Fibroblast of pulmonary artery (primary cell): ENCODE measurements around the gene RYR3.

Source experiments
- DNase-seq: peaks from one replicate; pipeline ENCODE4 v3.0.0-alpha.2; 2010; ENCODE audit warnings: low read depth
- H3K4me3 ChIP-seq: replicated peaks from 2 replicates; pipeline ENCODE4 v1.5.1; 2011; ENCODE audit warnings: low read depth, mild to moderate bottlenecking, control low read depth, low read length, moderate library complexity
- TF ChIP-seq, protein P1 (sequence below): IDR thresholded peaks from 2 replicates; pipeline ENCODE4 v1.5.1; 2011; ENCODE audit warnings: mild to moderate bottlenecking, control low read depth, low read length, inconsistent platforms; ENCODE audit errors: missing control alignments

The RYR3 gene

DNA sequence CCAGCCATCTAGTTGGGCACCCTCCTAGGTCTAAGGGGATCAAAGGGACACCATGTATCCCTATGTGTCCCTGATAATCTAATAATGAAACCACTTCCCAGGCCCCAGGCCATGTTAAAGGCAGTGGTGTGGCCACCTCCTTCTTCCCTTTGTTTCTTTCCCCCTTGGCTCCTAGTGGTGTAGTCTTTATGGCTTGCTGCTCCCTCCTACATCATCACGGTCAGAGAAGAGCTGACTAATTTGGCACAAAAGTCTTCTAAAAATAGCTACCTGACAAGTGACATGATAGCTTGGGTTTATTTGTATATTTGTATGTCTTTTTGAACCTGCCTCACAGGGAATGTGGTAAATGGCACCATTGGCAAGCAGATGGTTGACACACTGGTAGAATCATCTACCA, 526.5 kb downstream of the RYR3 start:
- H3K4me3 ChIP-seq = no peak overlapping the region
- no peak for DNase-seq
- TF ChIP-seq, protein P1, sequence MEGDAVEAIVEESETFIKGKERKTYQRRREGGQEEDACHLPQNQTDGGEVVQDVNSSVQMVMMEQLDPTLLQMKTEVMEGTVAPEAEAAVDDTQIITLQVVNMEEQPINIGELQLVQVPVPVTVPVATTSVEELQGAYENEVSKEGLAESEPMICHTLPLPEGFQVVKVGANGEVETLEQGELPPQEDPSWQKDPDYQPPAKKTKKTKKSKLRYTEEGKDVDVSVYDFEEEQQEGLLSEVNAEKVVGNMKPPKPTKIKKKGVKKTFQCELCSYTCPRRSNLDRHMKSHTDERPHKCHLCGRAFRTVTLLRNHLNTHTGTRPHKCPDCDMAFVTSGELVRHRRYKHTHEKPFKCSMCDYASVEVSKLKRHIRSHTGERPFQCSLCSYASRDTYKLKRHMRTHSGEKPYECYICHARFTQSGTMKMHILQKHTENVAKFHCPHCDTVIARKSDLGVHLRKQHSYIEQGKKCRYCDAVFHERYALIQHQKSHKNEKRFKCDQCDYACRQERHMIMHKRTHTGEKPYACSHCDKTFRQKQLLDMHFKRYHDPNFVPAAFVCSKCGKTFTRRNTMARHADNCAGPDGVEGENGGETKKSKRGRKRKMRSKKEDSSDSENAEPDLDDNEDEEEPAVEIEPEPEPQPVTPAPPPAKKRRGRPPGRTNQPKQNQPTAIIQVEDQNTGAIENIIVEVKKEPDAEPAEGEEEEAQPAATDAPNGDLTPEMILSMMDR = no peak

DNA sequence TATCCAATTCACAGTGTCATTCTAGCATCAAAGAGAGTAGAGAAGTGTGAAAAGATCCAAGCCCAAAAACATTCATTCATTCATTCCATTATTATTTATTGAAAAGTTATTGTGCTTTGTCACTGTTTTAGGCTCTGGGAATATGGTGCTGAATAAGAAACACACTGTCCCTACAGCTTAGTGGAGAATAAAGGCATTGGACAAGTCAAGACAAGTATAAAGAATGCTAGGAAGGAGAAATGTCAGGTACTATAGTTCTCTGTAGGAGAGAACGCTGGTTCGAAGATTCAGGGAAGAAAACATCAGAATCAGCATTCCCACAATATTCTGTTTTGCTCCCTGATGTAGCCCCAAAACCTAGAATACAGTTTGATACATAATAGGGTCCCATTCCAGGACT, 528.8 kb downstream of the RYR3 start:
- no peak overlapping the region for H3K4me3 ChIP-seq
- DNase-seq = no peak
- TF ChIP-seq, protein P1 = no peak

DNA sequence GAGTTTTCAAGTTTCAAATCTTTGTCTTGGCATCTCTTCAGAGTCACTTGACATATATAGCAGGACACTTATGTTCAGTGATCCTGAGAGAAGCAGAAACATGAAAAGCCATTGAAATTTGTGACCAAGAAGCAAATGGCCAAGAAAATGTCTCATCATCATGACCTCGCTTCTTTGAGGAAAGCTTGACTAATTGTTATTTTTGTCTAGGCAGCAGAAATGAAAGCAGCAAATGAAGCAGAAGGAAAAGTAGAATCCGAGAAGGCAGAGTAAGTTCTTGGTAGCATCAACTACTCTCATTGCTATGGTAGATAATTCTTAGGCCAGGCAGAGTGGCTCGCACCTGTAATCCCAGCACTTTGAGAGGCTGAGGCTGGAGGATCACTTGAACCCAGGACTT, 529.8 kb downstream of the RYR3 start:
- no peak for DNase-seq

DNA sequence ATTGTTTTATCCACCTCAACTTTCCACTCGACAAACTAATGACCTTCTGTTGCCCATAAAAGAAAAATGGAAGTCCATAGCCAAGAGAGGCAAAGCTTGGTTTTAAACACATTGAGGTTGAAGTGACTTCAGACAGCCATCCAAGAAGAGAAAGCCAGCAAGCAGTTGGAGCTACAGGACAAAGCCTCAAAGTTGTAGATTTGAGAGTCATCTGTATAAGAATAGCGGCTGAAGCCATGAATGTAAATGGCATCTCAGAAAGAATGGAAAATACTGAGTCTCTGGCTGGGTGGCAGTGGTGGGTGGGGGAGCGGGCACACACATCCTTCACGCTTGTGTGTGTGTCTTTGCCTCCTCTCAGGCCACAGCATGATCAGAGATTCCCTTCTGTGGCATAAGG, 533.4 kb downstream of the RYR3 start:
- DNase-seq = no peak
- H3K4me3 ChIP-seq = no peak overlapping the region
- TF ChIP-seq, protein P1 = no peak

More for the DNA sequence above, 529.8 kb downstream of the RYR3 start:
- TF ChIP-seq, protein P1 = no peak
- H3K4me3 ChIP-seq = no peak overlapping the region

DNA sequence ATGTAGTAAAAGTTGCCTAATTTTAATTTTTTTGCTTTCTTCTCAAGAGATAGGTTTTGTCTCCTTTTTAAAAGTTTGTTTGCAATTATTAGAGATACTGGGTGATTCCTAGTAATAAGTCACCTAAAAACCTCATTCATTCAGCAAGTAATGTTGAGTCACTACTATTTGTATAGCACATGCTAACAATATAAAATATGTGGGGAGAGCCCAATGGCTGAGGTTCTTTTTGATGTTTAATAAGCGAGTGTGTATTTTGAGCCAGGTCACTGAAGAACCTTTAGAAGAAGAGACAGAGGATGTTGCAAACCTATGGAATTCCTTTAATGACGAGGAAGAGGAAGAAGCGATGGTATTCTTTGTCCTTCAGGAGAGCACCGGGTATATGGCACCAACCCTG, 533.8 kb downstream of the RYR3 start:
- DNase-seq = no peak
- TF ChIP-seq, protein P1 = no peak
- H3K4me3 ChIP-seq = no peak overlapping the region

DNA sequence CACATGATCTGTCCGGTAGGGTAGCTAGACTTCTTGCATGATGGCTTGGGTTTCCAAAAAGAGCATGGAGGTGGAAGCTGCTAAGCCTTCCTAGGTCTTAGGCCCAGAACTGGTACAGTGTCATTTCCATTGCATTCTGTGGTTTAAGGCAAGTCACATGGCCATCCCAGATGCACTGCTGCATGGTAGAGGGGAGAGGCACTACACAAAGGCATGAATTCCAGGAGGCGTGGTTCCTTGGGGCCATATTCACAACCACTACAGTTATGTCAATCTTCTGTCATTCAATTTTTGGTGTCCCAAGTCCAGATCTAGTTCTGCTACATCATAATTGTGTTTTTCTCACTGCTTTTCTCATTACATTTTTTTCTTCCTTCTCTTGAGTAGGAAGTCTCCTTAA, 535.4 kb downstream of the RYR3 start:
- no peak overlapping the region for H3K4me3 ChIP-seq
- no peak for DNase-seq
- TF ChIP-seq, protein P1 = no peak

DNA sequence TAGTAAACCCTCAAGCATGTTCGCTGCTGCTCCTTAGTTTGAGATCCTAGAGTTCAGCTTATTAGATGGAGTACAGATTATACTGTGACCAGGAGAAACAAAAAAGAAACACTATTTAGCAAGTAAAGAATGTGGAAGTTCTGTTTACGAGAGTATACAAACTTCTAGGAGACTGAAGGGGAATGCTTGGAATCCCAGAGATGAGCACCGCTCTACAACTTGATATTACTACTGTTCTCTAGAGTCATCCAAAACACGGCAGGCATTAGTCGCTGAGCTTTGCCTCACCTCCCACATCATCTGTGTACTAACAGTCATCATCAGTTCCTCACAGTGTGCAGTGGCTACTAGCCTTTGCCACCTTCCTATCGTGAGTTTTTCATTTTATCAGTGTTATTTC, 536.1 kb downstream of the RYR3 start:
- no peak for DNase-seq
- H3K4me3 ChIP-seq = no peak overlapping the region
- TF ChIP-seq, protein P1 = no peak
